Measurements from ENCODE around the gene CERS5. TPM values are rescaled to one million over a fixed set of nuclear protein-coding genes. Genes with fewer than 3 reads are reported as not detected.

CERS5 gene
- polyA plus RNA-seq, 6 donors from 2014 or later, result 45.2 to 126 (median 55.7) TPM

- DNase-seq, result no peak
- no peaks in the 10 kb centered on the region for H3K4me1 Mint-ChIP-seq
- H3K36me3 Mint-ChIP-seq, result no peaks in the 10 kb centered on the region
- no peak overlapping the region for H3K4me3 Mint-ChIP-seq
- no peak overlapping the region for H3K27ac Mint-ChIP-seq
- no peak for ATAC-seq (ENCODE audit: low read depth in 2 of 2)
- no peaks in the 10 kb centered on the region for H3K9me3 Mint-ChIP-seq
- no peaks in the 10 kb centered on the region for H3K27me3 Mint-ChIP-seq
Measured at GRCh38 chr12:50197297-50197727, 30.1 kb upstream of the CERS5 start.

- peak overlapping the region in 1 of 6 donors; percentile 54 for H3K27ac Mint-ChIP-seq
- H3K36me3 Mint-ChIP-seq, result no peaks in the 10 kb centered on the region
- ATAC-seq (ENCODE audit: low read depth in 2 of 2) (no peak), DNase-seq (no peak)
- H3K4me3 Mint-ChIP-seq, result no peak overlapping the region
- H3K9me3 Mint-ChIP-seq, result no peaks in the 10 kb centered on the region
- H3K4me1 Mint-ChIP-seq, result no peaks in the 10 kb centered on the region
- H3K27me3 Mint-ChIP-seq, result no peaks in the 10 kb centered on the region
Measured at GRCh38 chr12:50196537-50196936, 29.4 kb upstream of the CERS5 start.

- H3K27ac Mint-ChIP-seq, result peak overlapping the region in 1 of 6 donors; percentile 15
- no peak for ATAC-seq (ENCODE audit: low read depth in 2 of 2)
- no peaks in the 10 kb centered on the region for H3K9me3 Mint-ChIP-seq
- no peaks in the 10 kb centered on the region for H3K27me3 Mint-ChIP-seq
- no peak overlapping the region for H3K4me3 Mint-ChIP-seq
- no peak for DNase-seq
- H3K4me1 Mint-ChIP-seq, result no peaks in the 10 kb centered on the region
- no peaks in the 10 kb centered on the region for H3K36me3 Mint-ChIP-seq
Measured at GRCh38 chr12:50195832-50196231, 28.7 kb upstream of the CERS5 start.

GRCh38 chr12:50192908-50193307 lies 25.7 kb upstream of the CERS5 start:
- Mint-ChIP-seq H3K9me3 (no peaks in the 10 kb centered on the region), H3K4me1 (peaks cover 8 to 15% (median 11%) of the 10 kb centered on the region in 3 donors), H3K27ac (no peak overlapping the region), H3K36me3 (no peaks in the 10 kb centered on the region), H3K4me3 (no peak overlapping the region), H3K27me3 (no peaks in the 10 kb centered on the region)
- DNase-seq (no peak), ATAC-seq (ENCODE audit: low read depth in 2 of 2) (no peak)

DNA sequence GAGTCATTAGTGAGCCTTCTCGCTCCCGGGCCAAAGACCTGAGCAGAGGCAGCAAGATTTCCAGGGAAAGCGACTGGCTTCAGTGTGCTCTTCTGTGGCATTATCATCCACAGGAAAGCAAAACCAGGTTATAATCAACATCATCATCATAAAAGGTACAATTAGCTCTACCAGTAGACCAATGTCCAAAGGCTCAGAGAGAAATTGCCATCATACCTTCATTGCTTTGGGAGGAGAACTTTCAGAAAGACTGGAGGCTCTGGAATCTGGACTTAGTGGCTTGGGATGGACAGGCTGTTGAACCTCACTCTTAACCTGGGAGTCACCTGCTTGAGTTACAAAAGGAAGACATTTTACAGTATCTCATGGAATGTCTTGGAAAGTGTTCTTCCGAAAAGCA lies 25.1 kb upstream of the CERS5 start:
- ATAC-seq (ENCODE audit: low read depth in 2 of 2), result no peak
- H3K36me3 Mint-ChIP-seq, result no peaks in the 10 kb centered on the region
- H3K27me3 Mint-ChIP-seq, result no peaks in the 10 kb centered on the region
- H3K4me1 Mint-ChIP-seq, result peaks cover 8 to 15% (median 11%) of the 10 kb centered on the region in 3 donors
- H3K27ac Mint-ChIP-seq, result no peak overlapping the region
- H3K4me3 Mint-ChIP-seq, result no peak overlapping the region
- no peak for DNase-seq
- no peaks in the 10 kb centered on the region for H3K9me3 Mint-ChIP-seq

DNA sequence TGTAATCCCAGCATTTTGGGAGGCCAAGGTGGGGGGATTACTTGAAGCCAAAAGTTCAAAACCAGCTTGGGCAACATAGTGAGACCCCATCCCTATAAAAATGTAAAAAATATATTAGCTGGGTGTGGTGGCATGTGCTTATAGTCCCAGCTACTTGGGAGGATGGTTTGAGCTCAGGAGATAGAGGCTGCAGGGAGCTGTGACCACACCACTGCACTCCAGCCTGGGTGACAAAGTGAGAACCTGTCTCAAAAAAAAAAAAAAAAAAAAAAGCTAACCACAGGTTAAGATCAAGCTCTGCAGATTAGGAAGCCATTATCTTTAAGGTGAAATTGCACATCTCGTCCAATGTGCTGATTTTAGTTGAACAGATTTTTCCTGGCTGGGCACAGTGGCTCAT lies 23.7 kb upstream of the CERS5 start:
- ATAC-seq (ENCODE audit: low read depth in 2 of 2), result no peak
- no peak overlapping the region for H3K27ac Mint-ChIP-seq
- no peaks in the 10 kb centered on the region for H3K9me3 Mint-ChIP-seq
- H3K4me3 Mint-ChIP-seq, result no peak overlapping the region
- no peak for DNase-seq
- H3K27me3 Mint-ChIP-seq, result no peaks in the 10 kb centered on the region
- peaks cover 8 to 15% (median 11%) of the 10 kb centered on the region in 3 donors for H3K4me1 Mint-ChIP-seq
- no peaks in the 10 kb centered on the region for H3K36me3 Mint-ChIP-seq

- Mint-ChIP-seq H3K36me3 (no peaks in the 10 kb centered on the region), H3K4me3 (peak overlapping the region in 5 of 8 donors; percentile 17 to 82 (median 50)), H3K27me3 (no peaks in the 10 kb centered on the region), H3K4me1 (peaks cover 8 to 15% (median 11%) of the 10 kb centered on the region in 3 donors), H3K27ac (peak overlapping the region; percentile 46 to 97 (median 94)), H3K9me3 (no peaks in the 10 kb centered on the region)
- peak; percentile 14 for DNase-seq
- peak; percentile 49 to 72 for ATAC-seq (ENCODE audit: low read depth in 2 of 2)
Measured at GRCh38 chr12:50188875-50189575, 21.9 kb upstream of the CERS5 start.

DNA sequence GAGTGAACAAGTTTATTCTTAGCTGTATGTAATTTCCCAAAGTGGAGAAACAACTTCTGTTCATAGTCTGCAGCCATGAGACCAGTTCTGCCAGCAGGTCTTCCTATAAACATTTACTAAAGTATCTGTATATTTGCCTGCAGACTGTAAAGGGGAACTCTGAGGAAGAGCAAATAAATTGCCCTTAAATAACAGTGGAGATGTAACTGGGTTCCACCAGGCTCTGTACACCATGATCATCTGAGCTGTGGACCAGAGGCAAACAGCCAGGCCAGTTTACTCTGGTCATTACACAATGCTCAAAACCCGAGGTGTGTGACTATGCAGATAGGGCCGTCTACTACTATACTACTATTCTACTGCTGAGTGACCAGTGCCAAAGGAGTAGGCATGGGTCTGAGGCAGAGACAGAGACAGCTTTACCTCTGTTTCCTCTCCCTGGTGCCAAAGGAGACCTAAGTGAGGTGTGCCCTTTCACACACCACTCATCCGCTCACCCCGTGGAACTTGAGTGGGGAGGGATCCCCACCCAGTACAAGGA lies 21.1 kb upstream of the CERS5 start:
- ATAC-seq (ENCODE audit: low read depth in 2 of 2), result no peak
- H3K27me3 Mint-ChIP-seq, result no peaks in the 10 kb centered on the region
- peak overlapping the region in 3 of 8 donors; percentile 29 to 63 (median 42) for H3K4me3 Mint-ChIP-seq
- no peaks in the 10 kb centered on the region for H3K36me3 Mint-ChIP-seq
- peak overlapping the region in 5 of 6 donors; percentile 46 to 97 (median 94) for H3K27ac Mint-ChIP-seq
- H3K9me3 Mint-ChIP-seq, result no peaks in the 10 kb centered on the region
- peaks cover 8 to 15% (median 11%) of the 10 kb centered on the region in 3 donors for H3K4me1 Mint-ChIP-seq
- DNase-seq, result no peak

GRCh38 chr12:50187084-50187900 lies 20.1 kb upstream of the CERS5 start:
- Mint-ChIP-seq H3K27ac (peak overlapping the region in 3 of 6 donors; percentile 32 to 47 (median 38)), H3K4me3 (no peak overlapping the region), H3K4me1 (peaks cover 8 to 15% (median 11%) of the 10 kb centered on the region in 3 donors), H3K9me3 (no peaks in the 10 kb centered on the region), H3K36me3 (no peaks in the 10 kb centered on the region), H3K27me3 (no peaks in the 10 kb centered on the region)
- no peak for DNase-seq
- no peak for ATAC-seq (ENCODE audit: low read depth in 2 of 2)

GRCh38 chr12:50186681-50187080 lies 19.5 kb upstream of the CERS5 start:
- Mint-ChIP-seq H3K4me1 (peaks cover 8 to 15% (median 11%) of the 10 kb centered on the region in 3 donors), H3K4me3 (no peak overlapping the region), H3K9me3 (no peaks in the 10 kb centered on the region), H3K36me3 (no peaks in the 10 kb centered on the region), H3K27ac (peak overlapping the region in 1 of 6 donors; percentile 38), H3K27me3 (no peaks in the 10 kb centered on the region)
- no peak for DNase-seq
- no peak for ATAC-seq (ENCODE audit: low read depth in 2 of 2)

- H3K27me3 Mint-ChIP-seq, result no peaks in the 10 kb centered on the region
- H3K9me3 Mint-ChIP-seq, result no peaks in the 10 kb centered on the region
- DNase-seq (no peak), ATAC-seq (ENCODE audit: low read depth in 2 of 2) (no peak)
- H3K4me1 Mint-ChIP-seq, result peaks cover 8 to 15% (median 11%) of the 10 kb centered on the region in 3 donors
- no peaks in the 10 kb centered on the region for H3K36me3 Mint-ChIP-seq
- H3K27ac Mint-ChIP-seq, result peak overlapping the region in 2 of 6 donors; percentile 38 to 58
- H3K4me3 Mint-ChIP-seq, result no peak overlapping the region
Measured at GRCh38 chr12:50185970-50186663, 18.9 kb upstream of the CERS5 start.

GRCh38 chr12:50185301-50185895 lies 18.2 kb upstream of the CERS5 start:
- no peak overlapping the region for H3K4me3 Mint-ChIP-seq
- H3K9me3 Mint-ChIP-seq, result no peaks in the 10 kb centered on the region
- peaks cover 8 to 15% (median 11%) of the 10 kb centered on the region in 3 donors for H3K4me1 Mint-ChIP-seq
- DNase-seq (no peak), ATAC-seq (ENCODE audit: low read depth in 2 of 2) (no peak)
- peak overlapping the region in 2 of 6 donors; percentile 50 to 58 for H3K27ac Mint-ChIP-seq
- no peaks in the 10 kb centered on the region for H3K27me3 Mint-ChIP-seq
- no peaks in the 10 kb centered on the region for H3K36me3 Mint-ChIP-seq

GRCh38 chr12:50184261-50184660 lies 17.1 kb upstream of the CERS5 start:
- DNase-seq (no peak), ATAC-seq (ENCODE audit: low read depth in 2 of 2) (no peak)
- H3K27ac Mint-ChIP-seq, result peak overlapping the region in 1 of 6 donors; percentile 24
- peaks cover 8 to 12% (median 9%) of the 10 kb centered on the region in 3 donors for H3K4me1 Mint-ChIP-seq
- H3K9me3 Mint-ChIP-seq, result no peaks in the 10 kb centered on the region
- H3K27me3 Mint-ChIP-seq, result no peaks in the 10 kb centered on the region
- H3K36me3 Mint-ChIP-seq, result no peaks in the 10 kb centered on the region
- H3K4me3 Mint-ChIP-seq, result no peak overlapping the region
